PC-3 (cell line): ENCODE data around the gene EIF4G1.

Source experiments
- CTCF ChIP-seq: fragments of 300-600 bp; sonication (generic); conservative IDR thresholded peaks from 2 replicates; pipeline ENCODE4 v1.5.1; 2017; ENCODE audit warnings: antibody characterized with exemption, low read depth, mild to moderate bottlenecking, low read length
- EZH2 ChIP-seq: fragments of 300-600 bp; sonication (generic); IDR thresholded peaks from one replicate; pipeline ENCODE4 v1.6.1; 2017; ENCODE audit warnings: antibody characterized with exemption, mild to moderate bottlenecking, low read length; ENCODE audit not compliant: unreplicated experiment

GRCh38 chr3:184361932-184362667 is 47.7 kb downstream of the EIF4G1 start:
- TF ChIP-seq EZH2 (no peak), CTCF (no peak)
